ENCODE results near the gene KDM5B.
A peak's percentile ranks its signal among the peaks of the same experiment; 100 is the strongest.
"Not testable (repeated sequence)": the region's sequence is repeated elsewhere in the genome, so short reads cannot be mapped to it uniquely, and the experiment has no call there.

Gene KDM5B

GRCh38 chr1:202791077-202791747 lies 17.0 kb downstream of the KDM5B start:
- DNase-seq = no peak

DNA sequence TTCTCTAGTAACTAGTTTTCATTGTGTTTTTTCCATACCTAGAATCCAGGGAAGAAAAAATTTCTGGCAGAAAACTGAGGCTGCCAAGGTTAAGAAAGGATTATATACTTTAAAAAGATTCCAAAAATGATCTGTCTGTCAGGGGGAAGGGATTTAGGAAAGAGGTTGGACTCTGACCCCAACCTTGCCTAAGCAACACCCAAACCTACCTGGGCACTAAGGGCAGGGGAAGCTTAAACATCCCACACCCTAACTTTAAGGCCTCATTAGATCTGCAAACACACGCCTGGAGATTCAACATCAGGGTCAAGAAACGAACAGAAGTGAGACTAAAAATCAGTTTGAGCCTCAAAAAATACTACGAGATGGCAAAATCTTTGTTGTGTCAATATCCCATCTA lies 19.4 kb downstream of the KDM5B start:
- DNase-seq = no peak

DNA sequence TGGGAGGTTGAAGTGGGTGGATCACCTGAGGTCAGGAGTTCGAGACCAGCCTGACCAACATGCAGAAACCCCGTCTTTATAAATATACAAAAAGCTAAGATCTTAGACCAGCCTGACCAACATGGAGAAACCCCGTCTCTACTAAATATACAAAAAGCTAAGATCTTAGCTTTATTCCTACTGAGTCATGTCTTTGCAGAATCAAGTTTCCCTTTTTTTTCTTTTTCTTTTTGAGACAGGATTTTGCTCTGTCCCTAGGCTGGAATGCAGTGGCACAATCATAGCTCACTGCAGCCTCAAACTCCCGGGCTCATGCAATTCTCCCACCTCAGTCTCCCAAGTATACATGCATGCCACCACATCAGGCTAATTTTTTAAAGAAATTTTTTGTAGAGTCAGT lies 21.4 kb downstream of the KDM5B start:
- DNase-seq = no peak

DNA sequence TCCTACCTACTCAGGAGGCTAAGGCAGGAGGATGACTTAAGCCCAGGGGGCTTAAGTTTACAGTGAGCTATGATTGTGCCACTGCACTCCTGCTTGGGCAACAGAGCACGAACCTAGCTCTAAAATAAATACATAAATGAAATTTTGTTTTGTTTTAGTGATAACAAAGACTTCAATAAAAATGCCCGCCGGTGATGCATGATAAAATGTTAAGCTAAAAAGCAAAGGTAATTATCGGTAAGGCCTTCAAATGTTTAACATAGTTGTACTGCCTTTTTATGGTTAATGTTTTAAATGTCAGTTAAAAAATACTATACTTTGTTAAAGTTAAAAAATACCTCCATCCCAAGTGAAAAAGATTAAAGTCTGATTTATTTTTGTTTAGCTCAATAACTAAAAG lies 27.0 kb downstream of the KDM5B start:
- DNase-seq = no peak

DNA sequence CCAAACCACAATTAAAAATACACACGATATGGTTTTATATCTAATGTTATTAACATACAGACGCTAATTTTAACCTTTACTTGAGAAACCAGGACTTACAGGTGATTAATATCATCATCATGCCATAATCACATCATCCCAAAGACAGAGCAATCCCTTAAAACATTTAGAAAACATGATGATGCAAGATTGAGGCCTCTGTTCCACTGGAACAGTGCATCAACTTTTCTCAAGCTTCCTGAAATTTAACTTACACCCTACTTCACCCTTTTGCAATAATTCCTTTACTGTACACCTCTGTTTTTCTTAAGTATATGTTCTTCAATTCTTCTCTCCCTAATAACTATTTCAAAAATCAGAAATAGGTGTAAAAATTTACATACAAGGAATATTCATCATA lies 38.1 kb downstream of the KDM5B start:
- no peak for DNase-seq

- peak; percentile 82 for DNase-seq
Observed at GRCh38 chr1:202765721-202766120, 42.5 kb downstream of the KDM5B start.

DNA sequence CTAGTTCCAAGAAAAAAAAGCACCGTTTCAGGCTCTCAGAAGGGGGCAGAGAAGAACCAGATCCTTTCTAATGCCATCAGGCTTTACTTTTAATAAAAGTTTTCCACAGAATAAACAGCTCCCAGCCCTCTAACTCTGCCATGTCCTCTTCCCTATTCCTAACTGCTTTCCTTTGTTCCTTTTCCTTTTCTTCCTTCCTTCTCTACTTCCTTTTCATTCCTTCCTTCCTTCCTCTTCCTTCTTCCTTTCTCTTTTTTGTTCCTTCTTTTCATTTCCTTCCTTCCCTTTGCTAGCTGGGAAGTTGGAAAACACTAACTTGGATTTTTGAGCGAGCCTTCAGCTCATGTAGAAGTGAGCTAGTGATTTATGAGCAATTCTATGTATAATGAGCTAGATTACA lies 46.2 kb downstream of the KDM5B start:
- no peak for DNase-seq

- DNase-seq = no peak
Observed at GRCh38 chr1:202760589-202760988, 47.6 kb downstream of the KDM5B start.

DNA sequence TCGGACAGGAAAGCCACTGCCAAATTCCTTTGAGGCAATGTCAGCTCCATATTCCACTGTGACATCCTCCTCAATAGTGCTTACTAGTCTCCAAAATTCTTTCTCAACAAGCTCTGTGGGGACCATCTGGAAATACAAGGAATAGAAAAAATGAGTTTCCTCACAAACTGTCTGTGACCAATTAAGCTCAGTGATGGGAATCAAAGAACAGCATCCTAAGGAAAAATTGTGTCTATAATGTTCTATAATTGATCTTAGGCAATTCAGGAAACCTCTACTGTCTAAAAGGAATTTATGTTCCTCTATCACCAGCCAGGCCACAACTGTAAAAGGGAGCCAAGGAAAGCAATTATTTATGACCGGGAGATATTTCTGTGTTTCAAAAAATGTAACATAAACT lies 51.8 kb downstream of the KDM5B start:
- peak; percentile 18 for DNase-seq

DNA sequence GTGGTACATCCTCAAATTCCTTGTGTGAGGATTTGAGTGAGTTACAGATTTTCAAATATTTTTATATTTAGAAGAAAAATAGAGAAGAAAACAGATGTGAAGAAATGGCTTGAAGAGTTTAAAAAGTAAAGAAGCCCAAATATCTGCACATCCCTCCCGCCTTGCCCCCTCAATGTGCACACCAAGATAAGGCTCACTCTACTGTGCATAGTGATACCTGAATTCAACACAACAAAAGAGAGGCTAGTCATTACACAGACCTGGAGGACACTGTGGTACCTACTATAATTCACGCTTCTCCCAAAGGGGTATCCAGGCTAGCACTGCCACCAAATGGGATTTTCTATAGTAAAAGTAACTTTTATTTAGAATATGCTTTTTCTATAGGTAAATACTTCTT lies 53.9 kb downstream of the KDM5B start:
- DNase-seq = no peak

- no peak for DNase-seq
Observed at GRCh38 chr1:202752774-202753173, 55.4 kb downstream of the KDM5B start.

GRCh38 chr1:202750761-202751160 lies 57.5 kb downstream of the KDM5B start:
- DNase-seq = no peak

- no peak for DNase-seq
Observed at GRCh38 chr1:202750024-202750423, 58.2 kb downstream of the KDM5B start.

DNA sequence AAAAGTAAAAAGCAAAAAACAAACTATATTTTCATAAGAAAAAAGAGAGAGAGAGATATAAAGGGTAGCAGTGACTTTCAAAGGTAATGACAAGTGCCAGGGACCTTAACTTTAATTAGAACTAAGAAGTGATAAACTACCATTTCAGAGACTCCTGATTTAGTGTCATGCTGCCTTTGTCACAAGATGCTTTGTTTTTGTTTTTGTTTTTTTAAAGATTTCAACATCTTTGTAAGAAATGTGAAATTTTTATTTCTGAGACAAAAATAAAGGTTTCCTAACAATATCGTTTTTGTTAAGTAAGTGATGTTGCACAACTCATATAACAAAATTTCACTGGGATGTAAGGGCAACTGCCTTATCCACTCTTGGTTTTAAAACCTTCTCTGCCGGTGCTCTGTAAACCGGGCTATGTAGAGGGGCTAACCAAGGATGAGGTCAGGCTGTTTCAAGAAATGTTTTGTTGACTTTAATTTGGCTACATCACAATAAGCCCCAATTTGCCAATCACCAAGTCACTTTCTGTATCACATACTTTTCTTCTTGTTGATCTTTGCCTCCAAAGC lies 62.8 kb downstream of the KDM5B start:
- DNase-seq = no peak

- not testable (repeated sequence) for DNase-seq
Observed at GRCh38 chr1:202744770-202745169, 63.5 kb downstream of the KDM5B start.

DNA sequence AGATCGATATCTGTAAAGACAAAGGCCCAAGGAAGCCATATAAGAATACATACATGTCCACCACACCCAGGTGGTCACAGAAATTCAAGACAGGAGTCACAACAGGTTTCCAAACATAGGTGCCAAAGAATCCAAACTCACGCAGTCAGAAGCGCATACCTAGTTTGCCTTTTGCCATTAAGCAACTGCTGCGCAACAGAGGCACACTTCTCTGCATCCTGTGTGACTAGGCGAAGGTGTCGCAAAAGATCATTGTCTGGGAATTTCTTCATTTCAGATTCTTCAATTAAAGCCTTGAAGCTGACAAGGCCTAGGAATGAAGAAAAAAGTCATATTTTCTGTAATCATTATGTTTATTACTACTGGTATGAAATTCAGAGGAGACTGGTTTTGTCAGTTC lies 65.7 kb downstream of the KDM5B start:
- no peak for DNase-seq

DNA sequence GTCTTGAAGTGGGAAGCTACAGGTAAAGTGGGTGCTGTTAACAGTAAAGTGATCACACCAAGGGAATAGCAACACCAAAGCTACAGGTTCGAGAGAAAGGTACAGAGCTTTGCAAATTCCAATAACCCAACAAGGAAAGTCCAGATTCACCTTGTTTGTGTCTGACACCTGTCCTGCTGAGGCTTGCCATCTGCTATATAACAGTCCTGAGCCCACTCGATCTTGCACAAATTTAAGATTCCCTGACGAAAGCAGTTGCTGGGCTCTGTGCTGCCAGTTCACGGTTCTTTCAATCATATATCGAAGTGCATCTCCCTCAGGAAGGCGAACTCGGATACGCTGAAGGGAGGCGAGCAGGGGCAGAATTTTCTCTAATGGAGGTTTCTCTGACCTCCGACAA lies 75.0 kb downstream of the KDM5B start:
- no peak for DNase-seq

DNA sequence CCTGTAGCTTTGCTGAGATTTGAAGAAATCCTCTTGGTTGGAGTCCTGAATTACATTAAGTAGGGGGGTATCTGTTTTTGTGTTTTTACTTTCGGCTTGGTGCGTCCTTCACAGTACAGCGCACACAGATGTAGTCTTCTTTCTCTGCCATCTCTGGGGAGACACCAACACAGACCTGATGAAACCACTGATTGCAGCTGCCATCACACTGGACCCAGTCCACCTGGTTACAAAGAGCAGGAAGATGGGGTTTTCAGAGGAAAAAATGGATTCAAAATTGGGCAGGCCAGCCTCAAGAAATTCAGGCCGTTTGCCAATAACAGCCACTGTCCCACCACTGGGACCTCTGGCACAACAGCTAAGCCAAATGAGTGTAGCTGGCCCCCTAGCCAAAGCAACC lies 79.3 kb downstream of the KDM5B start:
- no peak for DNase-seq

DNA sequence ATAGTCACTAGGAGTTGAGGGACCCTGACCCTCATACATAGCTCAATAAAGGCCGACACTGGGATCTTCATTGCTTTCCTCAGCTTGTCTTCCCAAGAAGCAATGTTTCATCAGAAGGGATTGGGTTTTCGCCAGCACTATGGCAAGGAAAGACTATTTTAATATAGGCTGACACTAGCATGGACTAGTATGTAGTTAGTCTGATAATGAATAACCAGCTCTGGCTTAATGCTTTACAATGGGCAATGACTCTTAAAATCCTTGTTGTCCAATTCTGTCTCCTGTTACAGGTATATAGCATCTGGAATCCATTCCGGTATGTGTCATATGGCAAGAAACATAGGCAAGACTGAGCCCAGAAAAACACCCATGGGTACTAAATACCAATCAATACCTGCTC lies 82.7 kb downstream of the KDM5B start:
- no peak for DNase-seq

DNA sequence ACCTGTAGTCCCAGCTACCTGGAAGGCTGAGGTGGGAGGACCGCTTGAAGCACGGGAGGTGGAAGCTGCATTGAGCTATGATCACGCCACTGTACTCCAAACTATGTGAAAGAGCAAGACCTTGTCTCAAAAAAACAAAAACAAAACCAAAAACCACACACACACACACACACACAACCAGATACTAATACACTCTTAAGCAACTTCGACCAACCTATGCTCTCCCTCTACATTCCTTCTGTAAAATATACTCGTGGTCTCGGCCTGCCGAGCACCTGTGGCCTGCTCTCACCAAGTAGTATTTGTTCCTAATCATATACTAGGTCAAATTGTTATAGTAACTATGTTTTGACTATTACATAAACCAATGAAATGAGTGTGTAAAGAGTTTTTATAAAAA lies 84.5 kb downstream of the KDM5B start:
- DNase-seq = no peak

- not testable (repeated sequence) for DNase-seq
Observed at GRCh38 chr1:202723046-202723445, 85.2 kb downstream of the KDM5B start.

DNA sequence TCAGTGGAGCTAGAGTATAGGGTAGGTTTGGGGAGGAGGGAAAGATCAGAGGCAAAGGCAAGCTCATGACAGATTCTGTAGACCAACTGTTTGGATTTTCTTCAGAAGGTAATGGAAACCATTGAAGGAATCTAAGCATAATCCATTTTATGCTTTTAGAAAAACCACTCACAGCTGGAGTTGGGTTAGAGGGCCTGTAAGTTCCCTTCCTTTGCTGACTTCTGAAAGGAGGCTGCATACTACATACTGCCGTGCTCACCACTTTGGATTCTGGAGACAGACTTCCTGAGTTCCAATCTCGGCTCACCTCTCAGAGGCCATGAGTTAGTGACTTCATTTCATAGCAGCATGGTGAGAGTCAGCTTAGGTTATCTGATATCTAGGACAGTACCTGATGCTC lies 91.6 kb downstream of the KDM5B start:
- no peak for DNase-seq

GRCh38 chr1:202714202-202714601 lies 94.0 kb downstream of the KDM5B start:
- not testable (repeated sequence) for DNase-seq

- no peak for DNase-seq
Observed at GRCh38 chr1:202713110-202713509, 95.1 kb downstream of the KDM5B start.
